Duodenal mucosa (tissue), 2 donors: ENCODE data around the gene ZNF808.
A peak's percentile ranks its signal among the peaks of the same experiment; 100 is the strongest.
"Not testable (repeated sequence)": the region's sequence is repeated elsewhere in the genome, so short reads cannot be mapped to it uniquely, and the experiment has no call there.

Experiments used
- H3K27ac ChIP-seq: one replicate; pipeline ENCODE4 v1.7.0; 2013; ENCODE audit warnings: low read depth, low read length
- H3K27me3 ChIP-seq, 2 donors: one replicate each; pipeline ENCODE4 v1.7.0; 2013; ENCODE audit warnings: low read length in 2 of 2, control low read depth in 1 of 2; ENCODE audit not compliant: insufficient read depth in 2 of 2, control insufficient read depth in 1 of 2
- H3K36me3 ChIP-seq, 2 donors: one replicate each; pipeline ENCODE4 v1.7.0; 2013; ENCODE audit warnings: low read length in 2 of 2, control low read depth in 1 of 2; ENCODE audit not compliant: insufficient read depth in 2 of 2, control insufficient read depth in 1 of 2
- H3K4me1 ChIP-seq, 2 donors: one replicate each; pipeline ENCODE4 v1.7.0; 2013; ENCODE audit warnings: low read length in 2 of 2, control low read depth in 1 of 2; ENCODE audit not compliant: insufficient read depth in 2 of 2, control insufficient read depth in 1 of 2
- H3K4me3 ChIP-seq, 2 donors: one replicate each; pipeline ENCODE4 v1.7.0; 2013; ENCODE audit warnings: low read length in 2 of 2, low read depth in 1 of 2
- H3K9ac ChIP-seq, 2 donors: one replicate each; pipeline ENCODE4 v1.7.0; 2013; ENCODE audit warnings: low read length in 2 of 2, low read depth in 1 of 2
- H3K9me3 ChIP-seq, 2 donors: one replicate each; pipeline ENCODE4 v1.7.0; 2013; ENCODE audit warnings: low read length in 2 of 2, control low read depth in 1 of 2; ENCODE audit not compliant: control insufficient read depth in 1 of 2

ZNF808 gene

DNA sequence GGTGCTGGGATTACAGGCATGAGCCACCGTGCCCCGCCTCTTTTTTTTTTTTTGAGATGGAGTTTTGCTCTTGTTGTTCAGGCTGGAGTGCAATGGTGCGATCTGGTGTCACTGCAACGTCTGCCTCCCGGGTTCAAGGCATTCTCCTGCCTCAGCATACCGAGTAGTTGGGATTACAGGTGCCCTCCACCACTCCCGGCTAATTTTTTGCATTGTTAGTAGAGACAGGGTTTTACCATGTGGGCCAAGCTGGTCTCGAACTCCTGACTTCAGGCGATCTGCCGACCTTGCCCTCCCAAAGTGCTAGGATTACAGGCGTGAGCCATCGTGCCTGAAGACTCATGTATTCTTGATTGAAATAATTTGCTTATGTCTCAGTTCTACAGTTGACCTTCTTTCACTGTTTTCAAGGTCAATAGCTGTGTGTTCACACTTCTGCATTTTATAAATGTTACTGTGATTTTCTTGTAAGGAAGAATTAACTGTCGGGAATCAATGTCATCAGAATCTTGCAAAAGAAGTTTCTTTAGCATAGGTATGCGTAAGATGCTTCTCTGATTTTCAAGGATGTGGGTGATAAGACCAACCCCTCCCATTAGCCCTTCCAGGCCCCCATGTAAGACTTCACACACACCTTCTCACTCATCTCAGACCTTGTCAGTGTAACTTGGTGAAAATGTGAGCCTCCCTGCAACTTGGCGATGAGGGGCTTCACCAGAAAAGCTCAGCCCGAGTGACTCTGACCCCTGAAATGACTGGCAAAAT lies 29.9 kb downstream of the ZNF808 start:
- H3K9ac ChIP-seq: no peak overlapping the region
- peak overlapping the region in 1 of 2 donors; percentile 21 for H3K4me3 ChIP-seq
- peaks cover 23 to 72% of the 10 kb centered on the region in 2 donors for H3K36me3 ChIP-seq
- no peaks in the 10 kb centered on the region for H3K27me3 ChIP-seq
- H3K4me1 ChIP-seq: no peaks in the 10 kb centered on the region
- peaks cover 64 to 80% of the 10 kb centered on the region in 2 donors for H3K9me3 ChIP-seq
- no peak overlapping the region for H3K27ac ChIP-seq

DNA sequence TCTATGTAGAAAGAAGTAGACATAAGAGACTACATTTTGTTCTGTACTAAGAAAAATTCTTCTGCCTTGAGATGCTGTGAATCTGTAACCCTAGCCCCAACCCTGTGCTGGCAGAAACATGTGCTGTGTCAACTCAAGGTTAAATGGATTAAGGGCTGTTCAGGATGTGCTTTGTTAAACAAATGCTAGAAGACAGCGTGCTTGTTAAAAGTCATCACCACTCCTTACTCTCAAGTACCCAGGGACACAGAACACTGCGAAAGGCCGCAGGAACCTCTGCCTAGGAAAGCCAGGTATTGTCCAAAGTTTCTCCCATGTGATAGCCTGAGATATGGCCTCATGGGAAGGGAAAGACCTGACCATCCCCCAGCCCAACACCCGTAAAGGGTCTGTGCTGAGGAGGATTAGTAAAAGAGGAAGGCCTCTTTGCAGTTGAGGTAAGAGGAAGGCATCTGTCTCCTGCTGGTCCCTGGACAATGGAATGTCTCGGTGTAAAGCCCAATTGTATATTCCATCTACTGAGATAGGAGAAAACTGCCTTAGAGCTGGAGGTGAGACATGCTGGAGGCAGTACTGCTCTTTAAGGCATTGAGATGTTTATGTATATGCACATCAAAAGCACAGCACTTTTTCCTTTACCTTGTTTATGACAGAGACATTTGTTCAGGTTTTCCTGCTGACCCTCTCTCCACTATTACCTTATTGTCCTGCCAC lies 31.4 kb downstream of the ZNF808 start:
- not testable (repeated sequence) for H3K4me1 ChIP-seq, H3K27me3 ChIP-seq, H3K4me3 ChIP-seq, H3K27ac ChIP-seq, H3K9ac ChIP-seq
- peaks cover 61 to 80% of the 10 kb centered on the region in 2 donors for H3K9me3 ChIP-seq
- H3K36me3 ChIP-seq: peaks cover 22 to 68% of the 10 kb centered on the region in 2 donors

DNA sequence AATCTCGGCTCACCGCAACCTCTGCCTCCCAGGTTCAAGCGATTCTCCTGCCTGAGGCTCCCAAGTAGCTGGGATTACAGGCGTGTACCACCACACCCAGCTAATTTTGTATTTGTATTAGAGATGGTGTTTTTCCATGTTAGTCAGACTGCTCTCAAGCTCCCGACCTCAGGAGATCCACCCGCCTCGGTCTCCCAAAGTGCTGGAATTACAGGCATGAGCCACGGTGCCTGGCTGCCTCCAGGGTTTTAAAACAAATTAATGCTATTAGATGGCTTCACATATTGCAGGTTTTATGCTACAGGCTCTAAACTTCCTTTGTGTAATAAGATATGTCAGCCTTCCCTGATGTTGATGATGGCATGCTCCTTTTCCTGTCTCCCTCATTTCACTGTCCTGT lies 34.1 kb downstream of the ZNF808 start:
- H3K4me3 ChIP-seq, H3K27me3 ChIP-seq, H3K27ac ChIP-seq, H3K4me1 ChIP-seq, H3K9ac ChIP-seq: not testable (repeated sequence)
- Histone ChIP-seq H3K36me3 (peaks cover 13 to 55% of the 10 kb centered on the region in 2 donors), H3K9me3 (peaks cover 57 to 75% of the 10 kb centered on the region in 2 donors)

DNA sequence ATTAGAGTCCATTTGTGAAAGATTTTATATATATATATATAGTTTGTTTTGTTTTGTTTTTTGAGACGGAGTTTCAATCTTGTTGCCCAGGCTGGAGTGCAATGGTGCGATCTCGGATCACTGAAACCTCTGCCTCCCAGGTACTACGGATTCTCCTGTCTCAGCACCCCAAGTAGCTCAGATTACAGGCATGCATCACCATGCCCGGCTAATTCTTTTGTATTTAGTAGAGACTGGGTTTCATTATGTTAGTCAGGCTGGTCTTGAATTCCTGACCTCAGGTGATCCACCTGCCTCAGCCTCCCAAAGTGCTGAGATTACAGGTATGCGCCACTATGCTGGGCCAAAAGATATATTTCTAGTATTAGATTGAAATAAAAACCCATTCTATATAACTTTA lies 38.7 kb downstream of the ZNF808 start:
- Histone ChIP-seq H3K9ac (no peak overlapping the region), H3K36me3 (peaks cover 10 to 27% of the 10 kb centered on the region in 2 donors), H3K4me1 (peaks cover 0 to 12% of the 10 kb centered on the region in 2 donors), H3K9me3 (peaks cover 46 to 51% of the 10 kb centered on the region in 2 donors), H3K4me3 (no peak overlapping the region), H3K27ac (no peak overlapping the region), H3K27me3 (no peaks in the 10 kb centered on the region)

DNA sequence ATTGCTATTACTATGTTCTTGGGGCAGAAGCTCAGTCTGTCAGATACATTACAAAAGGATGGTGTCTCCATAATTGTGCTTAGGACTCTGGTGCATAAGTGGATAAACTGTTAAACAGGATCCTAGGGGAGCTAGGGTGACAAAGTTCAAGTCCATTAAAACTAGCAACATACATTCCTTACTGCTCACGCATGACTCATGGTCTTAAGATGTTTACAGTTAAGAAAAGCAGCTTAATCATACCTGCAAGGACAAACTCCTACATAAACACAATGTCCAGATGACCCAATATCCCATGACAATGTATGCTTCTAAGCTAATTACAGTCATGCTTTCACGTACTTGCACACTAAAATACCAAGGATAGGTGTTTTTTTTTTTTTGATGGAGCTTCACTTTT lies 39.1 kb downstream of the ZNF808 start:
- H3K36me3 ChIP-seq: peaks cover 10 to 24% of the 10 kb centered on the region in 2 donors
- no peak overlapping the region for H3K4me3 ChIP-seq
- H3K9ac ChIP-seq: no peak overlapping the region
- H3K4me1 ChIP-seq: peaks cover 0 to 13% of the 10 kb centered on the region in 2 donors
- H3K27ac ChIP-seq: no peak overlapping the region
- no peaks in the 10 kb centered on the region for H3K27me3 ChIP-seq
- H3K9me3 ChIP-seq: peaks cover 46 to 50% of the 10 kb centered on the region in 2 donors

DNA sequence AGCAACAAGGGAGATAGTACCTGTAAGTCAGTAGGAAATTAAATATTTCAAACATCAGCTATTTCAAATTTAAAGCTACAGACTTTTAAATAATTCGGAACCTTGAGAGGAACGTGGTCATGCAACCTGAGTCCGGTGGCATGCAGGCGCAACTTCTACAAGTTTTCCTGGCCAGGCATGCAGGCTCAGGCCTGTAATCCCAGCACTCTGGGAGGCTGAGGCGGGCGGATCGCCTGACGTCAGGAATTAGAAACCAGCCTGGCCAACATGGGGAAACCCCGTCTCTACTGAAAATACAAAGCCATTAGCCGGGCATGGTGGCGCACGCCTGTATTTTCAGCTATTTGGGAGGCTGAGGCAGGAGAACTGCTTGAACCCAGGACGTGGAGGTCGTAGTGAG lies 40.5 kb downstream of the ZNF808 start:
- Histone ChIP-seq H3K36me3 (peaks cover 14 to 27% of the 10 kb centered on the region in 2 donors), H3K4me1 (peaks cover 0 to 13% of the 10 kb centered on the region in 2 donors), H3K9ac (no peak overlapping the region), H3K27ac (no peak overlapping the region), H3K27me3 (no peaks in the 10 kb centered on the region), H3K4me3 (no peak overlapping the region), H3K9me3 (peaks cover 44 to 47% of the 10 kb centered on the region in 2 donors)

DNA sequence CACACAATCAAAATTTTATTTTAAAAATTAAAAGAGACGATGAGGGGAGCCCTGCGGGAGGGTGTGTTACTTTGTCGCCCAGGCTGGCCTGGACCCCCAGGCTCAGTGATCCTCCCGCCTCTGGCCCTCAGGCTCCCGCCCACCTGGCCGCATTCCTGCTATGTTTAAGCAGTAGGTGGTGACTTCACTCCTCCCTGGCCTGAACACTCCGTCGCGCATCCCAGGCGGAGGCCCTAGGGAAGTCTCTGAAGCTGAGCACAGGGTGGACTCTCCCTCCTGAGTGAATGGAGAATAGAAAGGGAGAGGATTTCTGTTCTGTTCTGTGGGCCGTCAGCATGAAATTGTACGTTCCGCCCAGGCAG lies 42.2 kb downstream of the ZNF808 start:
- Histone ChIP-seq H3K4me1 (peaks cover 0 to 13% of the 10 kb centered on the region in 2 donors), H3K9me3 (peaks cover 29 to 44% of the 10 kb centered on the region in 2 donors), H3K4me3 (peak overlapping the region; percentile 90 to 94), H3K36me3 (peaks cover 18 to 26% of the 10 kb centered on the region in 2 donors), H3K9ac (peak overlapping the region in 1 of 2 donors; percentile 54), H3K27ac (peak overlapping the region; percentile 62)
- H3K27me3 ChIP-seq: not testable (repeated sequence)

DNA sequence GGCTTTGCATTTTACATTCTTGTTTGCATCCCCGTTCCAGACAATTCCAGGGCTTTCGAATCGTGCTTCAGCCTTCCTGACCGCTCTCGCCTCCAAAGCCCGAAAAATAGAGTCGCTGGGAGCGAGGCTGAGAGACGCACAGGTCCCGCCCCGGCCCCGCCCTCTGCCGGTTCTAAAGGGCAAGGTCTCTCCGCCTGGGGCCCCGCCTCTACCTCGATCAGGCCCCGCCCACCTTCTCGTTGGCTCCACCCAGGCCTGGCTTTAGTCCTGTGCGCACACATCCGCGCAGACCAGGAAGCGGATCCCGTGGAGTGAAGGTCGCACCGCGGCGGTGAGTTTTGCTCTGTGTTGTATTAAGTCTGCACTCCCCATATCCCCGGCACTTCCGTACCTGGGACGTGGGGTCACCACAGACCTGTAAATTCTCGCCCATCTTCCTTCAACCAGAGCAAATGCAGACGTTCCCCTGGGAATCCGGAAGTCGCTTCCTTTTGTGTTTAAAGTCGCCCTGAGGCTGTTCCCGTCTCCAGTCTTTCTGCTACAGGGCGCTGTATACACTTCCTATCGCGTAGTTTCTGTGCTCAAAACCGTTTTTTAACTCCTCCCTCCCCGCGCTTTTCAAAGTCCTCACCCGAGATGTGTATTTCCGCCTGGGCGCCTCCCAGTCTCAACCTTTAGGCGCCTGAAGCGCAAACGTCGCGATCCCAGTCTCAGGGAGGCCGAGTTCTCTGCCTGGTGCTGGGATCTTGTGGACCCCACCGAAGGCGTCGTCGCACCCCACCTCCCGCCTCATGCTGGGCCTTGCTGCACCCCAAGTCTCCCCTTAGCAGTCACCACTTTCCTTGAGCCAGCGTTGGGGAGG lies 42.8 kb downstream of the ZNF808 start, which contains the start of gene ZNF701:
TSS of gene ZNF701 (plus strand) at position 288 of the 862 bp plus-strand sequence. CDS start 3,861 bp downstream, outside the sequence.
- peaks cover 0 to 13% of the 10 kb centered on the region in 2 donors for H3K4me1 ChIP-seq
- H3K36me3 ChIP-seq: peaks cover 19 to 30% of the 10 kb centered on the region in 2 donors
- H3K27ac ChIP-seq: peak within 1 kb of the TSS; percentile 82
- H3K27me3 ChIP-seq: no peaks in the 10 kb centered on the region
- H3K9me3 ChIP-seq: peaks cover 26 to 41% of the 10 kb centered on the region in 2 donors
- peak within 1 kb of the TSS; percentile 90 to 94 for H3K4me3 ChIP-seq
- H3K9ac ChIP-seq: peak within 1 kb of the TSS; percentile 69 to 87

DNA sequence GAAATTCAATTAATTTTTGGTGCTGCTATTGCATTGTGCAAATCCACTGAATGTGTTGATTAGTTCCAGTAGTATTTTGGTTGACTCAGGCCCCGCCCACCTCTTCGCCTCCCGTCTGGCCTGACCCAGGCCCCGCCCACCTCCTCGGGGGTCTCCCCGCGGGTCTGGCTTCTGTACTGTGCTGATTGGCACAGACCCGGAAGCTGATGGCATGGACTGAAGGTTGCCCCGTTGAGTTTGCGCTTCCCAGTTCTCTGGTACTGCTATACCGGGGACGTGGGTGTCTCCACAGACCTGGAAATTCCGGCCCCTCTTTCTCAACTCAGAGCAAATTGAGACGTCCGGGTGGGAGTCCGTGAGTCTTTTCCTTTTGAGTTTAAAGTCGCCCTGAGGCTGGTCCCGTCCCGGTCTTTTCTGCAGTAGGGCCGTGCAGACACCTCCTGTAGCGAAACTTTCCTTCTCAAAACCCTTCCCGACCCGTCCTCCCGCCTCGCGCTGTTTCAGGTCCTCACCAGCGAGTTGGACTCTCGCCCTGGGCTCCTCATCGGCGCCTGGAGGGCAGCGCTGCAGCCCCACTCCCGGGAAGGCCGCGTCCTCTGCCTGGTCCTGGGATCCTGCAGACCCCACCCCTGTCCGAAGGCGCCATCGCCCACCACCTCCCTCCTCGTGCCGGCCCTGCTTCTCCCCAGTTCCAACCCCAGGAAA lies 57.4 kb downstream of the ZNF808 start:
- no peak overlapping the region for H3K4me3 ChIP-seq
- no peaks in the 10 kb centered on the region for H3K4me1 ChIP-seq
- peaks cover 36 to 52% of the 10 kb centered on the region in 2 donors for H3K9me3 ChIP-seq
- no peak overlapping the region for H3K9ac ChIP-seq
- H3K36me3 ChIP-seq: peaks cover 48 to 61% of the 10 kb centered on the region in 2 donors
- no peak overlapping the region for H3K27ac ChIP-seq
- no peaks in the 10 kb centered on the region for H3K27me3 ChIP-seq
